Spleen (tissue), 11 donors: ENCODE data around the gene COL9A3. TPM values are rescaled to one million over a fixed set of nuclear protein-coding genes. Genes with fewer than 3 reads are reported as not detected.

Experiments
- DNase-seq: peaks from one replicate; pipeline ENCODE4 v3.0.0-alpha.2; 2020
- H3K27ac ChIP-seq, 8 donors: fragments of 200-600 bp; sonication (generic) in 7 of 8; 1 replicate in 4 of 8; 2 replicates in 4 of 8; pipeline versions ENCODE4 v1.5.0 to v1.8.0; 2016 to 2021; ENCODE audit warnings: inconsistent platforms in 4 of 8, mild to moderate bottlenecking in 4 of 8, moderate library complexity in 1 of 8
- H3K27me3 ChIP-seq, 7 donors: fragments of 200-600 bp; sonication (generic) in 6 of 7; replicated peaks in 1 of 7; 1 replicate in 4 of 7; 2 replicates in 3 of 7; pipeline versions ENCODE4 v1.5.0 to v1.8.0; 2016 to 2021; ENCODE audit warnings: inconsistent platforms in 3 of 7, mild to moderate bottlenecking in 1 of 7
- H3K36me3 ChIP-seq, 6 donors: fragments of 200-600 bp; sonication (generic) in 5 of 6; 1 replicate in 4 of 6; 2 replicates in 2 of 6; pipeline versions ENCODE4 v1.5.0 to v1.8.0; 2016 to 2021; ENCODE audit warnings: inconsistent platforms in 2 of 6
- H3K4me1 ChIP-seq, 6 donors: fragments of 200-600 bp; sonication (generic) in 5 of 6; 1 replicate in 3 of 6; 2 replicates in 3 of 6; pipeline versions ENCODE4 v1.5.0 to v1.8.0; 2016 to 2021; ENCODE audit warnings: inconsistent platforms in 3 of 6
- H3K4me3 ChIP-seq, 8 donors: fragments of 200-600 bp; sonication (generic) in 7 of 8; 1 replicate in 4 of 8; 2 replicates in 4 of 8; pipeline versions ENCODE4 v1.5.0 to v1.8.0; 2016 to 2021; ENCODE audit warnings: inconsistent platforms in 4 of 8, mild to moderate bottlenecking in 4 of 8, moderate library complexity in 2 of 8
- H3K9me3 ChIP-seq, 8 donors: fragments of 200-600 bp; sonication (generic) in 7 of 8; 1 replicate in 4 of 8; 2 replicates in 4 of 8; pipeline versions ENCODE4 v1.5.0 to v1.8.0; 2016 to 2021; ENCODE audit warnings: inconsistent platforms in 4 of 8
- POLR2A ChIP-seq, 3 donors: fragments of 450-650 bp; IDR thresholded peaks; one replicate each; pipeline ENCODE4 v1.5.1; 2017; ENCODE audit warnings: antibody characterized with exemption in 3 of 3, mild to moderate bottlenecking in 1 of 3
- POLR2AphosphoS5 ChIP-seq, 3 donors: sonication (generic); formaldehyde crosslinking; IDR thresholded peaks; one replicate each; pipeline ENCODE4 v1.5.1; 2017; ENCODE audit warnings: antibody characterized with exemption in 3 of 3
- WGBS, 5 donors: extraction: QIAGEN DNeasy Blood & Tissue Kit in 3 of 5; methylation state at CpG; one replicate each; pipeline versions ENCODE4 v1.1.5 to v1.1.7; 2013 to 2018; 5-methylcytosine and 5-hydroxymethylcytosine counted together
- intact Hi-C: fragments of 100-400 bp; cut with DNase I; formaldehyde crosslinking; loops from one replicate; pipeline ENCODE4 v1.15.0; 2023; ENCODE audit warnings: low total_unique reads
- polyA plus RNA-seq, 3 donors: library from polyadenylated mRNA; stranded (reverse); fragments of 200-250 nt; gene quantifications; one replicate each; pipeline ENCODE4 v1.2.1, GENCODE V29; 2013
- total RNA-seq, 7 donors: library from RNA; depleted of rRNA in 3 of 7; stranded (reverse); fragments of >200 nt in 3 of 7; fragmentation: NEBNext Ultra II Directional in 4 of 7; extraction: Animal tissue kit (Norgen Biotek cat#: 25700) in 4 of 7; gene quantifications; one replicate each; pipeline versions ENCODE4 v1.1.0 to v1.2.1, GENCODE V29; 2016 to 2021
- TF ChIP-seq, protein P1 (sequence below), 11 experiments: fragments of 200-600 bp in 7 of 11; fragments of 450-650 bp in 4 of 11; sonication (generic) in 4 of 11; IDR thresholded peaks in 8 of 11; conservative IDR thresholded peaks in 3 of 11; 1 replicate in 7 of 11; 2 replicates in 4 of 11; pipeline versions ENCODE4 v1.4.0 to v1.8.0; 2016 to 2021; ENCODE audit warnings: antibody characterized with exemption in 11 of 11, inconsistent platforms in 4 of 11, mild to moderate bottlenecking in 1 of 11
- donor health status: healthy with polysubstance abuse.
- donor health status: DM: no; HTN: no; CAD: no; lungs with moderate emphysema.
- donor health status: DM: no; HTN: no; CAD: no.
- donor health status: Bipolar disorder and iron deficiency.
- donor health status: healthy.
- donor health status: DM: no; HTN: no; CAD: no.
- donor health status: DM: yes; HTN: yes; CAD: no.

COL9A3 gene
- total and polyA plus RNA-seq, 10 donors, result 1.2 to 16.7 (median 11.1) TPM

- DNase-seq, result peak; percentile 44
- Histone ChIP-seq H3K27me3 (peaks cover 0 to 7% (median 0%) of the 10 kb centered on the region in 7 donors), H3K36me3 (no peaks in the 10 kb centered on the region), H3K27ac (no peak overlapping the region), H3K4me1 (peaks cover 7 to 28% (median 19%) of the 10 kb centered on the region in 6 donors), H3K9me3 (no peaks in the 10 kb centered on the region), H3K4me3 (no peak overlapping the region)
- TF ChIP-seq, protein P1, sequence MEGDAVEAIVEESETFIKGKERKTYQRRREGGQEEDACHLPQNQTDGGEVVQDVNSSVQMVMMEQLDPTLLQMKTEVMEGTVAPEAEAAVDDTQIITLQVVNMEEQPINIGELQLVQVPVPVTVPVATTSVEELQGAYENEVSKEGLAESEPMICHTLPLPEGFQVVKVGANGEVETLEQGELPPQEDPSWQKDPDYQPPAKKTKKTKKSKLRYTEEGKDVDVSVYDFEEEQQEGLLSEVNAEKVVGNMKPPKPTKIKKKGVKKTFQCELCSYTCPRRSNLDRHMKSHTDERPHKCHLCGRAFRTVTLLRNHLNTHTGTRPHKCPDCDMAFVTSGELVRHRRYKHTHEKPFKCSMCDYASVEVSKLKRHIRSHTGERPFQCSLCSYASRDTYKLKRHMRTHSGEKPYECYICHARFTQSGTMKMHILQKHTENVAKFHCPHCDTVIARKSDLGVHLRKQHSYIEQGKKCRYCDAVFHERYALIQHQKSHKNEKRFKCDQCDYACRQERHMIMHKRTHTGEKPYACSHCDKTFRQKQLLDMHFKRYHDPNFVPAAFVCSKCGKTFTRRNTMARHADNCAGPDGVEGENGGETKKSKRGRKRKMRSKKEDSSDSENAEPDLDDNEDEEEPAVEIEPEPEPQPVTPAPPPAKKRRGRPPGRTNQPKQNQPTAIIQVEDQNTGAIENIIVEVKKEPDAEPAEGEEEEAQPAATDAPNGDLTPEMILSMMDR (IDR thresholded peaks at IDR 0.05 in 8 of 11, conservative IDR thresholded peaks at IDR 0.05 in 3 of 11), result no peak
- TF ChIP-seq POLR2A (IDR thresholded peaks at IDR 0.05) (no peak), POLR2AphosphoS5 (IDR thresholded peaks at IDR 0.05) (no peak)
- intact Hi-C loops, result no loop called here
- 90 to 98% (median 94%) methylated on average over 7 of the region's 7 CpGs for WGBS, 5 donors
Measured at GRCh38 chr20:62864207-62864606, 47.4 kb downstream of the COL9A3 start.

GRCh38 chr20:62872184-62872847 is 55.5 kb downstream of the COL9A3 start:
- intact Hi-C loops, result no loop called here
- no peak for DNase-seq
- no peak overlapping the region for H3K4me3 ChIP-seq
- H3K4me1 ChIP-seq, result peaks cover 0 to 40% (median 17%) of the 10 kb centered on the region in 6 donors
- H3K27me3 ChIP-seq, result no peaks in the 10 kb centered on the region
- WGBS, 5 donors, result 76 to 86% (median 81%) methylated on average over 16 to 18 of the region's 18 CpGs
- TF ChIP-seq, protein P1 (IDR thresholded peaks at IDR 0.05 in 8 of 11, conservative IDR thresholded peaks at IDR 0.05 in 3 of 11), result no peak
- TF ChIP-seq POLR2A (IDR thresholded peaks at IDR 0.05) (no peak), POLR2AphosphoS5 (IDR thresholded peaks at IDR 0.05) (no peak)
- no peak overlapping the region for H3K27ac ChIP-seq
- no peaks in the 10 kb centered on the region for H3K36me3 ChIP-seq
- no peaks in the 10 kb centered on the region for H3K9me3 ChIP-seq

- no peak for DNase-seq
- Histone ChIP-seq H3K27ac (no peak overlapping the region), H3K36me3 (no peaks in the 10 kb centered on the region), H3K4me3 (no peak overlapping the region), H3K9me3 (no peaks in the 10 kb centered on the region), H3K27me3 (no peaks in the 10 kb centered on the region), H3K4me1 (peaks cover 0 to 43% (median 19%) of the 10 kb centered on the region in 6 donors)
- WGBS, 5 donors, result 88 to 94% (median 91%) methylated on average over 6 of the region's 6 CpGs
- TF ChIP-seq POLR2AphosphoS5 (IDR thresholded peaks at IDR 0.05), result no peak
- no peak for TF ChIP-seq POLR2A (IDR thresholded peaks at IDR 0.05)
- TF ChIP-seq, protein P1 (IDR thresholded peaks at IDR 0.05 in 8 of 11, conservative IDR thresholded peaks at IDR 0.05 in 3 of 11), result no peak
- intact Hi-C loops, result no loop called here
Measured at GRCh38 chr20:62872862-62873261, 56.0 kb downstream of the COL9A3 start.

DNA sequence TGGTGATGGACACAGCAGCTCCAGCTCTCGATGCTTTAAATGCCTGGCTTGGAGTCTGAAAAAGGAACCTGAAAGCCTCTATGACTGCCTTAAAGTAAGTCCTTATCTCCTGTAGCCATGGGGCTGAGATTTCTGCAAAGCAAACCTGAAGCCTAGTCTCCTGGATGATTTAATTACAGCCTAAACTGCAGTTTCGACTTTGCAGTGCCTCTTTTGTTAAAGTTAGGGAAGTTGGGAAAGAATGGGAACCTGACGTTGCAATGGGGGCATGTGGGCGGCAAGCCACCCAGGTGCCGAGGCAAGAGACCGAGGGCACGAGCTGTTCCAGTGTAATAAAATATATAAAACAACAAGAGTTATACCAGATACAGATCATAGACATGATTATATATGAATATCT is 56.4 kb downstream of the COL9A3 start:
- H3K36me3 ChIP-seq, result no peaks in the 10 kb centered on the region
- no peaks in the 10 kb centered on the region for H3K9me3 ChIP-seq
- H3K27me3 ChIP-seq, result no peaks in the 10 kb centered on the region
- no peak for DNase-seq
- 56 to 75% (median 67%) methylated on average over 7 of the region's 7 CpGs for WGBS, 5 donors
- intact Hi-C loops, result no loop called here
- no peak overlapping the region for H3K4me3 ChIP-seq
- TF ChIP-seq, protein P1 (IDR thresholded peaks at IDR 0.05 in 8 of 11, conservative IDR thresholded peaks at IDR 0.05 in 3 of 11), result no peak
- TF ChIP-seq POLR2A (IDR thresholded peaks at IDR 0.05), result no peak
- TF ChIP-seq POLR2AphosphoS5 (IDR thresholded peaks at IDR 0.05), result no peak
- peaks cover 0 to 43% (median 19%) of the 10 kb centered on the region in 6 donors for H3K4me1 ChIP-seq
- no peak overlapping the region for H3K27ac ChIP-seq
